ENCODE measurements around the gene TRHDE.

TRHDE gene

GRCh38 chr12:72465940-72466630, 193.9 kb downstream of the TRHDE start:
- H3K4me1 ChIP-seq (ENCODE audit: control insufficient read depth, insufficient read depth, low read length, unreplicated experiment): no peaks in the 10 kb centered on the region
- no peak overlapping the region for H2AFZ ChIP-seq (ENCODE audit: low read length, unreplicated experiment)
- H3K27me3 ChIP-seq (ENCODE audit: insufficient read depth, low read length): no peaks in the 10 kb centered on the region
- H3K4me3 ChIP-seq (ENCODE audit: low read depth, low read length): no peak overlapping the region
- no peaks in the 10 kb centered on the region for H3K79me2 ChIP-seq (ENCODE audit: control insufficient read depth, insufficient read depth, low read length, unreplicated experiment)
- H3K27ac ChIP-seq (ENCODE audit: low read depth, low read length): no peak overlapping the region
- H3K36me3 ChIP-seq (ENCODE audit: insufficient read depth, low read length): no peaks in the 10 kb centered on the region

- no peak overlapping the region for H3K4me3 ChIP-seq (ENCODE audit: low read depth, low read length)
- H2AFZ ChIP-seq (ENCODE audit: low read length, unreplicated experiment): no peak overlapping the region
- no peaks in the 10 kb centered on the region for H3K27me3 ChIP-seq (ENCODE audit: insufficient read depth, low read length)
- H3K27ac ChIP-seq (ENCODE audit: low read depth, low read length): no peak overlapping the region
- no peaks in the 10 kb centered on the region for H3K36me3 ChIP-seq (ENCODE audit: insufficient read depth, low read length)
- H3K79me2 ChIP-seq (ENCODE audit: control insufficient read depth, insufficient read depth, low read length, unreplicated experiment): no peaks in the 10 kb centered on the region
- H3K4me1 ChIP-seq (ENCODE audit: control insufficient read depth, insufficient read depth, low read length, unreplicated experiment): no peaks in the 10 kb centered on the region
Observed at GRCh38 chr12:72467985-72468384, 195.8 kb downstream of the TRHDE start.

- Histone ChIP-seq H3K4me3 (ENCODE audit: low read depth, low read length) (no peak overlapping the region), H2AFZ (ENCODE audit: low read length, unreplicated experiment) (no peak overlapping the region), H3K79me2 (ENCODE audit: control insufficient read depth, insufficient read depth, low read length, unreplicated experiment) (no peaks in the 10 kb centered on the region), H3K4me1 (ENCODE audit: control insufficient read depth, insufficient read depth, low read length, unreplicated experiment) (no peaks in the 10 kb centered on the region), H3K27ac (ENCODE audit: low read depth, low read length) (no peak overlapping the region), H3K36me3 (ENCODE audit: insufficient read depth, low read length) (no peaks in the 10 kb centered on the region), H3K27me3 (ENCODE audit: insufficient read depth, low read length) (no peaks in the 10 kb centered on the region)
Observed at GRCh38 chr12:72468505-72468904, 196.3 kb downstream of the TRHDE start.

- Histone ChIP-seq H3K36me3 (ENCODE audit: insufficient read depth, low read length) (no peaks in the 10 kb centered on the region), H2AFZ (ENCODE audit: low read length, unreplicated experiment) (no peak overlapping the region), H3K79me2 (ENCODE audit: control insufficient read depth, insufficient read depth, low read length, unreplicated experiment) (no peaks in the 10 kb centered on the region), H3K27me3 (ENCODE audit: insufficient read depth, low read length) (no peaks in the 10 kb centered on the region), H3K27ac (ENCODE audit: low read depth, low read length) (no peak overlapping the region), H3K4me3 (ENCODE audit: low read depth, low read length) (no peak overlapping the region), H3K4me1 (ENCODE audit: control insufficient read depth, insufficient read depth, low read length, unreplicated experiment) (no peaks in the 10 kb centered on the region)
Observed at GRCh38 chr12:72471806-72472205, 199.6 kb downstream of the TRHDE start.

GRCh38 chr12:72472350-72472749, 200.2 kb downstream of the TRHDE start:
- no peak overlapping the region for H2AFZ ChIP-seq (ENCODE audit: low read length, unreplicated experiment)
- no peak overlapping the region for H3K4me3 ChIP-seq (ENCODE audit: low read depth, low read length)
- H3K27ac ChIP-seq (ENCODE audit: low read depth, low read length): no peak overlapping the region
- no peaks in the 10 kb centered on the region for H3K4me1 ChIP-seq (ENCODE audit: control insufficient read depth, insufficient read depth, low read length, unreplicated experiment)
- H3K36me3 ChIP-seq (ENCODE audit: insufficient read depth, low read length): no peaks in the 10 kb centered on the region
- H3K79me2 ChIP-seq (ENCODE audit: control insufficient read depth, insufficient read depth, low read length, unreplicated experiment): no peaks in the 10 kb centered on the region
- no peaks in the 10 kb centered on the region for H3K27me3 ChIP-seq (ENCODE audit: insufficient read depth, low read length)

- Histone ChIP-seq H3K4me1 (ENCODE audit: control insufficient read depth, insufficient read depth, low read length, unreplicated experiment) (no peaks in the 10 kb centered on the region), H3K36me3 (ENCODE audit: insufficient read depth, low read length) (no peaks in the 10 kb centered on the region), H3K27me3 (ENCODE audit: insufficient read depth, low read length) (no peaks in the 10 kb centered on the region), H3K79me2 (ENCODE audit: control insufficient read depth, insufficient read depth, low read length, unreplicated experiment) (no peaks in the 10 kb centered on the region), H3K4me3 (ENCODE audit: low read depth, low read length) (no peak overlapping the region), H3K27ac (ENCODE audit: low read depth, low read length) (no peak overlapping the region), H2AFZ (ENCODE audit: low read length, unreplicated experiment) (no peak overlapping the region)
Observed at GRCh38 chr12:72476301-72476700, 204.1 kb downstream of the TRHDE start.

GRCh38 chr12:72485017-72485701, 213.0 kb downstream of the TRHDE start:
- H3K27ac ChIP-seq (ENCODE audit: low read depth, low read length): no peak overlapping the region
- H2AFZ ChIP-seq (ENCODE audit: low read length, unreplicated experiment): no peak overlapping the region
- H3K4me3 ChIP-seq (ENCODE audit: low read depth, low read length): no peak overlapping the region
- H3K79me2 ChIP-seq (ENCODE audit: control insufficient read depth, insufficient read depth, low read length, unreplicated experiment): no peaks in the 10 kb centered on the region
- no peaks in the 10 kb centered on the region for H3K27me3 ChIP-seq (ENCODE audit: insufficient read depth, low read length)
- H3K4me1 ChIP-seq (ENCODE audit: control insufficient read depth, insufficient read depth, low read length, unreplicated experiment): no peaks in the 10 kb centered on the region
- no peaks in the 10 kb centered on the region for H3K36me3 ChIP-seq (ENCODE audit: insufficient read depth, low read length)

GRCh38 chr12:72491426-72491825, 219.3 kb downstream of the TRHDE start:
- no peaks in the 10 kb centered on the region for H3K27me3 ChIP-seq (ENCODE audit: insufficient read depth, low read length)
- no peaks in the 10 kb centered on the region for H3K79me2 ChIP-seq (ENCODE audit: control insufficient read depth, insufficient read depth, low read length, unreplicated experiment)
- H3K36me3 ChIP-seq (ENCODE audit: insufficient read depth, low read length): no peaks in the 10 kb centered on the region

GRCh38 chr12:72493407-72493806, 221.2 kb downstream of the TRHDE start:
- no peaks in the 10 kb centered on the region for H3K27me3 ChIP-seq (ENCODE audit: insufficient read depth, low read length)
- no peak overlapping the region for H2AFZ ChIP-seq (ENCODE audit: low read length, unreplicated experiment)
- no peak overlapping the region for H3K27ac ChIP-seq (ENCODE audit: low read depth, low read length)
- no peaks in the 10 kb centered on the region for H3K36me3 ChIP-seq (ENCODE audit: insufficient read depth, low read length)
- no peaks in the 10 kb centered on the region for H3K4me1 ChIP-seq (ENCODE audit: control insufficient read depth, insufficient read depth, low read length, unreplicated experiment)
- H3K79me2 ChIP-seq (ENCODE audit: control insufficient read depth, insufficient read depth, low read length, unreplicated experiment): no peaks in the 10 kb centered on the region
- H3K4me3 ChIP-seq (ENCODE audit: low read depth, low read length): no peak overlapping the region

More at GRCh38 chr12:72491426-72491825, 219.3 kb downstream of the TRHDE start:
- H3K27ac ChIP-seq (ENCODE audit: low read depth, low read length): no peak overlapping the region
- no peak overlapping the region for H3K4me3 ChIP-seq (ENCODE audit: low read depth, low read length)
- no peaks in the 10 kb centered on the region for H3K4me1 ChIP-seq (ENCODE audit: control insufficient read depth, insufficient read depth, low read length, unreplicated experiment)
- H2AFZ ChIP-seq (ENCODE audit: low read length, unreplicated experiment): no peak overlapping the region

GRCh38 chr12:72498354-72498753, 226.2 kb downstream of the TRHDE start:
- H3K79me2 ChIP-seq (ENCODE audit: control insufficient read depth, insufficient read depth, low read length, unreplicated experiment): no peaks in the 10 kb centered on the region
- H3K27ac ChIP-seq (ENCODE audit: low read depth, low read length): no peak overlapping the region
- no peak overlapping the region for H2AFZ ChIP-seq (ENCODE audit: low read length, unreplicated experiment)
- H3K4me1 ChIP-seq (ENCODE audit: control insufficient read depth, insufficient read depth, low read length, unreplicated experiment): no peaks in the 10 kb centered on the region
- no peaks in the 10 kb centered on the region for H3K27me3 ChIP-seq (ENCODE audit: insufficient read depth, low read length)
- no peak overlapping the region for H3K4me3 ChIP-seq (ENCODE audit: low read depth, low read length)
- H3K36me3 ChIP-seq (ENCODE audit: insufficient read depth, low read length): no peaks in the 10 kb centered on the region

- Histone ChIP-seq H2AFZ (ENCODE audit: low read length, unreplicated experiment) (no peak overlapping the region), H3K4me1 (ENCODE audit: control insufficient read depth, insufficient read depth, low read length, unreplicated experiment) (no peaks in the 10 kb centered on the region), H3K36me3 (ENCODE audit: insufficient read depth, low read length) (no peaks in the 10 kb centered on the region)
Observed at GRCh38 chr12:72499244-72499643, 227.1 kb downstream of the TRHDE start.

More at GRCh38 chr12:72499244-72499643, 227.1 kb downstream of the TRHDE start:
- H3K27ac ChIP-seq (ENCODE audit: low read depth, low read length): no peak overlapping the region
- no peak overlapping the region for H3K4me3 ChIP-seq (ENCODE audit: low read depth, low read length)
- no peaks in the 10 kb centered on the region for H3K27me3 ChIP-seq (ENCODE audit: insufficient read depth, low read length)
- no peaks in the 10 kb centered on the region for H3K79me2 ChIP-seq (ENCODE audit: control insufficient read depth, insufficient read depth, low read length, unreplicated experiment)

Data from ACC112 (cell line).